HG03108 (cell line): Measurements from ENCODE around the gene ABL1.

ENCODE experiments used
- ATAC-seq: cut with Tn5 transposase; IDR thresholded peaks from one replicate; pipeline ENCODE4 v1.9.1; 2021; ENCODE audit warnings: moderate library complexity; ENCODE audit not compliant: unreplicated experiment

ABL1 gene

GRCh38 chr9:130913599-130914416 lies 78.8 kb downstream of the ABL1 start:
- no peak for ATAC-seq

GRCh38 chr9:130914417-130915095 lies 79.5 kb downstream of the ABL1 start:
- ATAC-seq: no peak

- ATAC-seq: no peak
Measured at GRCh38 chr9:130915096-130915447, 80.0 kb downstream of the ABL1 start.

- no peak for ATAC-seq
Measured at GRCh38 chr9:130917168-130917960, 82.3 kb downstream of the ABL1 start.

- ATAC-seq: no peak
Measured at GRCh38 chr9:130918101-130918825, 83.2 kb downstream of the ABL1 start.

- ATAC-seq: no peak
Measured at GRCh38 chr9:130918826-130919558, 83.9 kb downstream of the ABL1 start.

GRCh38 chr9:130919559-130920145 lies 84.6 kb downstream of the ABL1 start:
- no peak for ATAC-seq

- no peak for ATAC-seq
Measured at GRCh38 chr9:130920233-130920632, 85.2 kb downstream of the ABL1 start.

GRCh38 chr9:130920762-130921299 lies 85.8 kb downstream of the ABL1 start:
- no peak for ATAC-seq

GRCh38 chr9:130921300-130921988 lies 86.4 kb downstream of the ABL1 start:
- no peak for ATAC-seq

- no peak for ATAC-seq
Measured at GRCh38 chr9:130921989-130922892, 87.2 kb downstream of the ABL1 start.

- ATAC-seq: no peak
Measured at GRCh38 chr9:130922893-130923610, 88.0 kb downstream of the ABL1 start.

- ATAC-seq: no peak
Measured at GRCh38 chr9:130923611-130924447, 88.8 kb downstream of the ABL1 start.

GRCh38 chr9:130924448-130924788 lies 89.4 kb downstream of the ABL1 start:
- ATAC-seq: no peak

GRCh38 chr9:130925050-130925678 lies 90.1 kb downstream of the ABL1 start:
- no peak for ATAC-seq

GRCh38 chr9:130927338-130927737 lies 92.3 kb downstream of the ABL1 start:
- ATAC-seq: no peak
